GM18502 (cell line): ENCODE results near the gene FAM9A.
"Not testable (repeated sequence)": the region's sequence is repeated elsewhere in the genome, so short reads cannot be mapped to it uniquely, and the experiment has no call there.

Experiments used
- ATAC-seq: cut with Tn5 transposase; IDR thresholded peaks from one replicate; pipeline ENCODE4 v1.9.1; 2021; ENCODE audit warnings: mild to moderate bottlenecking; ENCODE audit not compliant: unreplicated experiment, poor library complexity

Gene FAM9A

DNA sequence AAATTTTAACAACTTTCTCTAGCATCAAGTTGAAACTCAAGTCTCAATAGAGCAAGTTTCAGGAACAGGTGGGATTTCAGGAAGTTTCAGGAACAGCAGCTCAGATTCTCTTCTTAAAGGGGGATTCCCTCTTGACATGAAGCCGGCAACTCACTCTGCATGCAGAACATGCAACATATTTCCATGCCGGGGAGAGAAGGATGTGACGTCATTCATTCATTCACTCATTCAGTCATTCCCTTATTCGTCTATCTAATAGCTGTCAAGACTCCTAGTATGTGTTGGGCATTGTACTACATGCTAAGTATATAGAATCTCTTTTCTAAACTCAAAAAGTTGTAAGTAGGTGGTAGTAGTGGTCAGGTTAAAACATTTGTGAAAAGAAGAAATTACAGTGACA, 4.8 kb upstream of the FAM9A start:
- ATAC-seq = no peak

DNA sequence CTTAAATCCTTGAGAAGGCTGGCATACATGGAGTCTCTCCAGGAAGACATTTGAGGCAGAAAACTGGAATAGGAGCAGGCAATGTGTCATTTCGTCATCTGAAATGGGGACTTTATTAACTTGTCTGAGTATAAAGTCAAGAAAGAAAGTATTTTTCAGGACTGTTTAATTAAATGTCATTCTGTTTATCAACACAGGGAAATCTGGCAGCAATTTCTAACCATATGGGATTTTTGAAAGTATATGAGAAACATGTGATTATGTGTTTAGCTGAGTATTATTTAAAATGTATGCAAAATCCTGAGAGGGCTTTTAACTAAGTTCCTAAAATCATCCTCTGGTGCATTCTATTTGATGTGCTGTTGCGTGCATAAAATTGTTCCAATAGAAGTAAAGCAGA, 3.9 kb upstream of the FAM9A start:
- ATAC-seq = no peak

DNA sequence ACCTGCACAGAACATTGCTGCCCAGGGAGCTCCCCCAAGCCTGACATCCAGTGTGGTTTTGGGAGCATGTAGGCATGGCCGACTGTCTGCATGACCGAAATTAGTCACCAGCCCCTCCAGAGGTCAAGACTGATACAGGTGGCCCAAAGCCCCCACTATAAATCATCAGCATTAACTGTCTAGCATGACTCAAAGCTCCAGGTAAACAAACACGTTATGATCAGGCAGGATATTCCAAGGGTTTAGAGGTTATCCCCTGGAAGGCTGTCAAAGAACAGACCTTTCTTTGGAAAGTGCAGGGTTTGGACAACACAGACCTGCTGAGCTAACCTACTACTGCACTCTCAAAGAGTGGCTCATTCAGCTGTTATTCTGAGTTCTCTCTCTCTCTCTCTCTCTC, 2.1 kb upstream of the FAM9A start:
- ATAC-seq = no peak

DNA sequence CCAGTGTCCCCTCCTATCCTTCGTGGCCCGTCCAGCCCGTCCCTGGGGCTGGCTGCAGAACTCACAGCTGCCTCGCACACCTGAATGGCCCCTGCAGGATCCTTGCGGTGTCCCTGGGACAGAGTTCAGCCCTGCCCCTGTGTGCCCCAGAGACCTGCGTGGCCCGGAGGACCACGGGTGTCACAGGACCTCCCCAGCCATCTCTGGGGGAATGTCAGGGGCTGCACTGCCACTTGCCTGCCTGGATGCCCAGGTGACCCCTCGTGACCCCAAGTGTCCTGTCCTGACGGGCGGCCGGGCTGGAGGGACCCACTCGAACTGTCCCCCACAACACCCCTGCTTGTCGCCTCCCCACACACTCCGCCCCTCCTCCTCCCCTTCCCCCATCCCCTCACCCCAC, 832 bp downstream of the FAM9A start:
- not testable (repeated sequence) for ATAC-seq

DNA sequence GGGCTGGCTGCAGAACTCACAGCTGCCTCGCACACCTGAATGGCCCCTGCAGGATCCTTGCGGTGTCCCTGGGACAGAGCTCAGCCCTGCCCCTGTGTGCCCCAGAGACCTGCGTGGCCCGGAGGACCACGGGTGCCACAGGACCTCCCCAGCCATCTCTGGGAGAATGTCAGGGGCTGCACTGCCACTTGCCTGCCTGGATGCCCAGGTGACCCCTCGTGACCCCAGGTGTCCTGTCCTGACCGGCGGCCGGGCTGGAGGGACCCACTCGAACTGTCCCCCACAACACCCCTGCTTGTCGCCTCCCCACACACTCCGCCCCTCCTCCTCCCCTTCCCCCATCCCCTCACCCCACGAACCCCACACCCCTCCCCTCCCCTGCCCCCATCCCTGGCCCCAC, 1.9 kb downstream of the FAM9A start:
- not testable (repeated sequence) for ATAC-seq

DNA sequence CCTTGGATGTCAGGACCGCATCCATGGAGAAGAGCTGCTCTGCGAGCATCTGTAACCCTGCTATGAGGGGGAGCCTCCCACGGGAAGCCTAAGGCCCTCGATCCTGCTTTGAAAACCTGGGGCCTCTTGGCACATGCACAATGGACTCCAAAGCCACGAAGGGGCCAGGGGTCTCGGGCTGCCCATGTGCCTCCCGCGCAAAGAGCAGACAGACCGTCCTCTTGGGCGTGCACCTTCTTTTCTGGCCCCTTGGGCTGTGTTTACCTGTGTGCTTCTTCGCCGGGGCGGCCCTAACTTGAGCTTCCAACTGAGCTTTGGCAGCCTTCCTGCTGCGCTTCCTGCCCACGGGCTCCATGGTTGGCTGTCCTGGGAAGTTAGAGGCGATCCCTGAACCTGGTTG, 2.5 kb downstream of the FAM9A start:
- ATAC-seq = not testable (repeated sequence)

DNA sequence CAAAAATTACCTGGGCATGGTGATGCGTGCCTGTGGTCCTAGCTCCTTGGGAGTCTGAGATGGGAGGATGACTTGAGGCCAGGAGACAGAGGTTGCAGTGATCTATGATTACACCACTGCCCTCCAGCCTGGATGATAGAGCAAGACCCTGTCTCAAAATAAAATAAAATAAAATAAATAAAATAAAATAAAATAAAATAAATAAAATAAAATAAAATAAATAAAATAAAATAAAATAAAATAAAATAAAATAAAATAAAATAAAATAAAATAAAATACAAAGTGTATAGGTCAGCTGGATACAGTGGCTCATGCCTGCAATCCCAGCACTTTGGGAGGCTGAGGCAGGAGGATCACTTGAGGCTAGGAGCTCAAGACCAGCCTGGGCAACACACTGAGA, 14.1 kb downstream of the FAM9A start:
- not testable (repeated sequence) for ATAC-seq

DNA sequence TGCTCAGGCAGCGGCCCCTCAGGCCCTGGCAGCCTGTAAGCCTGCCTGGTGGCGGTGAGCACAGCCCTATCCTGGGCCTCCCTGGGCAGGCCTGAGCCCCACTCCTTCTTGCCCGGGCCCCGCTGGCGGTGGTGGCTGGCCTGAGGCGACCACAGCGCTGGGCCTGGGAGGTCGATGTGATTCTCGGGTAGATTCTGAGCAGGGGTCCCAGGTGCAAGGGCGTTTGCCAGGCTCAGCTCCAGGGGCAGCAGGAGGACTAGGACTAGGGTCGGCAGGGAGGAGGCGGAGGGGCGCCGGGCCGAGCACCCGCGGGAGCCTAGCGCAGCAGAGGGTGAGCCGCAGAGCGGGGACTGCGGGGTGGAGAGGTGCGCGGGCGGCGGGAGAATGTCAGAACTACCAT, 17.0 kb downstream of the FAM9A start:
- no peak for ATAC-seq

DNA sequence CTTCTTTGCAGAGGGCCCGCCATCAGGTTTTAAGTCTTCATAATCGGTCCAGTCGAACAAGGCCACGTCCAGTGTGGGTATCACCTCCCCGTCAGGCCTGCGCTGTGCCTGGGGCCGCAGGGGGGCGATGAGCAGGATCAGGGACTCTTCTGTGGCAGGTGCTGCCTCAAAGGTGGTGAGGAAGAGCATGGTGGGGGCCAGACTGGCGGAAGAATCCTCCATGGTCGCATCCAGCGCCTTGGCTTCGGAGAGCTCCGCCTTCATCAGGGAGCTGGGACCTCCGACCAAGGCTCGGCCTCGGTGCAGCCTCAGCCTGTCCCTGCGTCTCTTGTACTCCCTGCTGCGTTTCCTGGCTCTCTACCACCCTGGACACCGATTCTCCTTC, 17.5 kb downstream of the FAM9A start:
- no peak for ATAC-seq

DNA sequence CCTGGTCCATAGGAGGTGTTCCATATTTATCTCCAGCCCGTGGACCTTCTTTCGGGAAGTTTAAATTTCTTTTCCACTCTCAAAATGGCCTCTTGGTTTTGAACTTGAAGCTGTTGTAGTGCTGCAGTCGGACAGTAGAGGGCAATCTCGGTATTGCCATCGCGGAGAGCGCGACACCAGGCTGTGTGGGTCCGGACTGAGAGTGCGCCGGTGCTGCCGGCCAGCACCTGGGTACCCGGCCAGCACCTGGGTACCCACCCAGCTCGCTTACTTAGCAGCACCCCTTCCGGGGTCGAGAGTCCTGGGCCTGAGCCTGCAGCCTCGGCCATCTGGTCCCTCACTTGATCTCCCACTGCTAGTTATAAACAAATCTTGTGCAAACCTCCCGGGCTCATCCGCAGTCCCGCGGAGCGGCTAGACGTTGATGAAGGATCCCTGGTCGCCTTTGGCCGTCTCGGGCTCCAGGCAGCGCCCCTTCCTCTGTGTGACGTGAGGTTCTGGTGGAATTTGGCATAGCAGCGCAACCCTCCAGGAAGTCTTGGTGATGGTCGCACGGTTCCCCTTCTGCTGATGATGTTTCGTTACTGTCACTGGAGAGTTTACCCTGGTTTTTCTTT, 18.0 kb downstream of the FAM9A start:
- peak; percentile 73 for ATAC-seq

DNA sequence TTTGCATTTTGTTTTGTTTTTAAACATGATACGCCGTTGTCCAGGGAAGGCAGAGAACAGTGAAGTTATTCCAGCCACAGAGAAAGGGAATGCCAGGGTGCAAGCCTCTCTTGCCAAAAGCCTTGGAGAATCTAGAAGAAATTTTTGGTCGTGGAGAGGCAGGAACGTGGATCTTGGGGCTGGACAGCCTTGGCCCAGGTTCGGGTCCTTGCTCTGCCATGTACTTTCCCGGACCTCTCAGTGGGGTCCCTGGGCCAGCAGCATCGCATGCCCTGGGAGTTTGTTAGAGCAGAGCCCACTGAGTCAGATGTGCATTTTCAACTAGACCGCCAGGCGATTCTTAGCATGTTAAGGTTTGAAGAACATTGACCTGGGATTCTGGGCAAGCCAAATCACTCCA, 18.6 kb downstream of the FAM9A start:
- no peak for ATAC-seq

DNA sequence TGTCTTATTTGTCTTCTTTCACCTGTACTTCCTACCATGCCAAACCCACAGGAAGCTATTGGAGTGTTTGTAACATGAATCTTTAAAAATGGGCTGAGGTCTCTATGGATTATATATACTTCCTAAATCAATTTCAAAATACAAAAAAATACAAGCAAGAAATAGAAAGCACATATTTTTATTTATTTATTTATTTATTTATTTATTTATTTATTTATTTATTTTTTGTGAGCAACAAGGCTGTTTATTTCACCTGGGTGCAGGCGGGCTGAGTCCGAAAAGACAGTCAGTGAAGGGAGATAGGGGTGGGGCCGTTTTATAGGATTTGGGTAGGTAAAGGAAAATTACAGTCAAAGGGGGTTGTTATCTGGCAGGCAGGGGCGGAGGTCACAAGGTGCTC, 19.3 kb downstream of the FAM9A start:
- ATAC-seq = not testable (repeated sequence)

DNA sequence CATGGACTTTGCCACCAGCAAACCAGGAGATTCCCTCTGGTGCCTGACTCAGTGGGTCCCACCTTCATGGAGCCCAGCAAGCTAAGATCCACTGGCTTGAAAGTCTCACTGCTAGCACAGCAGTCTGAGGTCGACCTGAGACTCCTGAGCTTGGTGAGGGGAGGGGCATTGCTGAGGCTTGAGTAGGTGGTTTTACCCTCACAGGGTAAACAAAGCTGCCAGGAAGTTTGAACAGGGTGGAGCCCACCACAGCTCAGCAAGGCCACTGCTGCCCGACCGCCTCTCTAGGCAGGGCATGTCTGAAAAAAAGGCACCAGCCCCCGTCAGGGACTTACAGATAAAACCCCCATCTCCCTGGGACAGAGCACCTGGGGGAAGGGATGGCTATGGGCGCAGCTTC, 28.1 kb downstream of the FAM9A start:
- no peak for ATAC-seq

DNA sequence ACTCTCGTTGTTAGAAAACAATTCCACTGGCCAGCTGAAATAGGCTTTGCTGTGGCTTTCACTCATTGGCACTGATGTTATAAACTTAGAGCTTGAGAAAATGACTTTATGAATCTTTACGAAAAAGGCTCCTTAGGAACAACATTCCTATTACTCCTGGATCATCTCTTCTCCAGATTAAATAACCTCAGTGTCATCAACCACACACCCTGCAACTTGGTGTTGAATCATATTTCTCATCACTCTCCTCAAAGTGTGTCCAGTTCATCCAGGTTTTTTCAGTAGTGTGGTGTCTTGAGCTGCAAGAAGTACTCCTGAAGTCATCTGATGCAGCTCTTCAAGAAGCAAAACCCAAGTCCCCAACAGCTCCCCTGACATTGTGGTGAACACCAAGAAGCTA, 41.2 kb downstream of the FAM9A start:
- ATAC-seq = no peak

DNA sequence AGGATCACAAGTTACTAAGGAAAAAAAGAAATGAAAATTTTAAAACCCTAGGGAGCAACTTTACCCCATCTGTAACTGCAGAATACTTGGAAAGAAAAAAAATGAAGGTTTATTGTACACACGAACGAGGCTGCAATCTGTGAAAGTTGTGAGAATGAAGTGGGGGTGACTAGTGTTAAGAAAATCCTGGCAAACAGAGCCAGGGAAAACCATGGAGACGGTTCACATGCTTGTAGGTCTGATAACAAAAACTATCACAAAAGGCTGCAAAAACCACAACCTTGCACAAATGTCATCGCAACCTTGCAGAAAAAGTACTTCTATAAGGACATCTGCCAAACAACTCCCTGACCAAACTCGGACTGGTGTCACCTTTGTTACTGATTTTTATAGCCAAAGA, 42.5 kb downstream of the FAM9A start:
- not testable (repeated sequence) for ATAC-seq

DNA sequence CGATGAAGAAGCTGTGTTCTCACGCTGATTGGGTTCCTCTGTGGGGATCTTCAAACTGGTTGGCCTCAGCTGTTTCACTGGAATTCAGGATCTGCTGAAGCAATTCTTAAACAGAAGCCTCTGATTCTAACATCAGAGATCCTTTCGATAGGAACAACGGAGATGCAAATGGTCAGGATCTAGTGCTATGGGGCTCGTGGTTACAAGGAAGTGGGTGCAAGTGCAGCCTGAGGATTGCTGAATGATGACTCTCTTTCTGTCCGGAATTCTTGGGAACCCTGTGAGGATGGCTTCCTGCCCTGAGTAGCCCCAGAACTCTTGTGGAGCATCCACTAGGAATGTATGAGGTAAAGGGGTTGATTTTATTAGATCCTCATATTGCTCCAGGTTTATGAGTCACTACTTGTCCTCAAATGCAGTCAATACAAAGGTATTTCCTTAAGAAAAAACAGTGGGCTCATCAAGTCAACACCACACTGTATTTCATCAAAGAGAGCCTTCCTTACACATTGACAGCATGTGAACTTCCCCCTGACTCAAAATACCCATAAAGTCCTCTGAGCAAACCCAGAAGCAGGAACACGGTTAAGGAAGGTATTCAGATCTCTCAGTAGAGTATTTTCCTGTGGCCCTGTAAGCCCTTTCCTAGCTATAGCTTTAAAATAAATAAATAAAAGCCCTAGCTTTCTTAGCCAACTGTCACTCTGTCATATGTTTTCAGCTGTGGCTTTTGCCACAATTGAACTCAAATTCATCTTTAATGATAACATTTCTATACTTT, 43.4 kb downstream of the FAM9A start:
- not testable (repeated sequence) for ATAC-seq

DNA sequence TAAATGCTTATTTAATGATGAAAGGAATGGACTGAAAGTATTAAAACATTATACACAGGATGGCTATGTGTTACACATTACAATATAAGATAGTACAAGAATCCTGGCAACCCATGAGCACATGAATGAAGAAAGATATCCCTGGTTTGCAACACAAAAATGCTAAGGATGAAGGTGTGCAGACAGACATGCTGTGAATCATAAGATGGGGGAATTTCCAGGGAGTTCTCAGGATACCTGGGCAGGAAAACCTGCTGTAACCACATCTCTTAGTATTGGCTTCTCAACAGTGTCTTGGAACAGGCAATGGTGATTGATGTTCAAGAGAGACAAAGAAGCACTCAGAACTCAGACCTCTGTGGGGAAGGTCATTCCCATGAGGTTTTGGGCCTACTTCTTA, 45.4 kb downstream of the FAM9A start:
- ATAC-seq = no peak

DNA sequence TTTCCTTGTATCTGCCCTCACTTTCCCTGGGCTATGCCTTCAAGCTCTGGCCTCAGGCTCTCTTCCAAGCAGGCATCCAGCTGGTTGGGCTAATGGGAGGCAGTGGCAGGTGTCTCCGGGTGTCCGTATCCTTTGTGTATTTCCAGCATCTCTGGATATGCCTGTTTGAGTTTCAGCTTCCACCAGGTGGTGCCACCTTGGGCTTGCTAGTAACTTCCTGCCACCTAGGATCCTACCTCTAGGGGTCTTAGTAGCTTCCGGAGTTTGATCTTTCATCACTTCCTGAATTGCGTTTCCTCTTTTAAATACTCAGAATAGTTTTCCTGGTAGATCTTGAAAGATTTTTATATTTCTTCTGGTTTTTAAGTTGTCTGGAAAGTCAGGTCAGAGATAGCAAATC, 46.1 kb downstream of the FAM9A start:
- ATAC-seq = no peak

DNA sequence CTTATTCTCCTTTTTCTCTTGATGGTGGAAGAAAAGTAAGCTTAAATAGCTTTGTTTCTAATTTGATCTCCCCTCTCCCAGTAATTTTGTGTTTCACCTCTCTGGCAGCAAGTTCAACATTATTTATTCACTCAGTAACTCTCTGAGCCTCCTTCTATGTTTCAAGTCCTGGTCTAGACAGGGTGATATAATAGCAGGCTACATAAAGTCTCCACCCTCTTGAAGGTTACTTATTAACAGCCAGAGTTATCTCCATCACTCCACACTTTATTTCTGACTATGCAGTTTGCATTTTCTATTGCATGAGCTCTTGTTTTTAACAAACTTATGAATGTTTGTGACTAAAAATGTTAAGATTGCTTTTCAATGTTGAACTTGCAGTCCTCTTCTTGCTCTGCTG, 51.5 kb downstream of the FAM9A start:
- no peak for ATAC-seq

DNA sequence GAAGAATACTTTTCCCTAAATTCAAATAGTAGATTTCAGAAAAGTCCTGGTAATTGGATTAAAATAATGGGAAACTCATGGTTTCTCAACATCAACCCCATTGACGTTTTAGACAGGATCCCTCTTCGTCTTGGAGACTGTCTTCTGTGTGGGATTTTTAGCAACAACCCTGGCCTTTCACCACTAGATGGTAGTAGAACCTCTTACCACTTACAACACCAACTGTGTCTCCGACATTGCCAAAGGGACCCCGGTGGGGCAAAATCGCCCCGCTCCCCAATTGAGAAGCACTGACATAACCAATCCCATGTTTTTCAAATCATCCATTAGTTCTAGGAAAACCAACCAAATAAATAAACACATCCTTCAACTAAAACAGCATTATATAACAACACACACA, 52.3 kb downstream of the FAM9A start:
- ATAC-seq = peak; percentile 85

DNA sequence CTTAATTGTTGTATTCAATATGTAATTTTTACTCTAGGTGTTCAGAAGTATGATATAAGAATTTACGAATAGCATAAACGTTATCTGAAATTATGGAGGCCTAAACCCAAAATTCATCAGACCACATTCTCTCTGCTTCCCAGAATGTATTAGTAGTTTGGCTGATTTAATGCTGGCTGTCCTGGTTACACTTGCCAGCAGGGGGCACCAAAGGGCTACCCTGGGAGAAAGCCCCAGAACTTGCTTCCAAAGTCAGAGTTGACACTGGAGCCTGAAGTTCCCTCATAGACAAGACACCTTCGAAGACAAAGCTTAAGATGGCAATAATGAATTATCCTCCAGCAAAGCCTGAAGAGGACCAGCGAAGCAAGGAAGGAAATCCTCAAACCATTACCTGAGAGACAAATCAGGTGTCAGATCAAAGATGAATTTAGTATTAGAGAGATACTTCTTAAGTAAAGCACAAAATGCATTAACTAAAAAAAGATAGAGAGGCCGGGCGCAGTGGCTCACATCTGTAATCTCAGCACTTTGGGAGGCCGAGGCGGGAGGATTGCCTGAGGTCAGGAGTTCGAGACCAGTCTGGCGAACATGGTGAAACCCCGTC, 58.0 kb downstream of the FAM9A start:
- peak; percentile 62 for ATAC-seq

DNA sequence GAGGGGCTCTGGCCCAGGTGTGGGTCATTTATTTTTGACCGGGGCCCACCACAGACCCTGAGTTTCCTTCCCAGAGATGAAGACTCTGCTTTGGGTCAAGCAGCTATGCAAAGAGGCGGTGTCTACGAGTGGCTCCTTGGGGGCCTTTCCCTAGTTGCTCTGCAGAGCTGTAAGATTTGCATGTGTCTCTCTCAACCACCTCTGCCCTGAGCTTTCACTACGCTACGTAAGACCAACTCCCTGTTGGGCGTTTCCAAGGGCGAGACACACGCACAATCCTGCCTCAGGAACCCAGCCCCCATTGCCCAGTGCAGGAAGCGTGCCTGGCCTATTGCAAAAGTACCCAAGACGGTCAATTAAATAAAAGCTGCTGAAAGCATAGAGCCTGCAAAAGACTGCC, 59.2 kb downstream of the FAM9A start:
- ATAC-seq = no peak
